Tibial nerve (tissue), 4 donors: ENCODE data around the gene STX8. TPM values are rescaled to one million over a fixed set of nuclear protein-coding genes. Genes with fewer than 3 reads are reported as not detected.

Experiments used
- DNase-seq, 2 donors: peaks; one replicate each; pipeline ENCODE4 v3.0.0-alpha.2; 2019; ENCODE audit warnings: low spot score in 2 of 2
- H3K27ac ChIP-seq, 4 donors: fragments of 200-600 bp; sonication (generic) in 3 of 4; one replicate each; pipeline ENCODE4 v1.5.1; 2017 to 2019; ENCODE audit warnings: mild to moderate bottlenecking in 1 of 4
- H3K27me3 ChIP-seq, 2 donors: fragments of 200-600 bp; sonication (generic) in 1 of 2; one replicate each; pipeline versions ENCODE4 v1.5.1 to v1.6.0; 2017 to 2019
- H3K36me3 ChIP-seq, 3 donors: fragments of 200-600 bp; sonication (generic); one replicate each; pipeline ENCODE4 v1.5.1; 2018 to 2019
- H3K4me1 ChIP-seq, 4 donors: fragments of 200-600 bp; sonication (generic) in 3 of 4; one replicate each; pipeline ENCODE4 v1.5.1; 2017 to 2019
- H3K4me3 ChIP-seq, 4 donors: fragments of 200-600 bp; sonication (generic) in 3 of 4; one replicate each; pipeline ENCODE4 v1.5.1; 2017 to 2019; ENCODE audit warnings: mild to moderate bottlenecking in 1 of 4, moderate library complexity in 1 of 4
- H3K9me3 ChIP-seq, 4 donors: fragments of 200-600 bp; sonication (generic) in 3 of 4; one replicate each; pipeline ENCODE4 v1.5.1; 2017 to 2019
- CTCF ChIP-seq, 5 experiments: fragments of 200-600 bp in 3 of 5; fragments of 450-650 bp in 2 of 5; sonication (generic) in 3 of 5; IDR thresholded peaks; one replicate each; pipeline ENCODE4 v1.5.1; 2016 to 2019; ENCODE audit warnings: antibody characterized with exemption in 5 of 5, mild to moderate bottlenecking in 3 of 5, moderate library complexity in 2 of 5
- EP300 ChIP-seq, 2 donors: sonication (generic); formaldehyde crosslinking; IDR thresholded peaks; one replicate each; pipeline ENCODE4 v1.6.1; 2017; ENCODE audit warnings: antibody characterized with exemption in 2 of 2, mild to moderate bottlenecking in 1 of 2
- POLR2A ChIP-seq, 2 donors: fragments of 450-650 bp; IDR thresholded peaks; one replicate each; pipeline ENCODE4 v1.6.1; 2017; ENCODE audit warnings: antibody characterized with exemption in 2 of 2, mild to moderate bottlenecking in 2 of 2, moderate library complexity in 2 of 2
- WGBS, 2 donors: methylation state at CpG; one replicate each; pipeline ENCODE4 v1.1.5; 2018; 5-methylcytosine and 5-hydroxymethylcytosine counted together
- total RNA-seq, 4 donors: library from RNA; depleted of rRNA; stranded (reverse); fragments of >200 nt; gene quantifications; one replicate each; pipeline ENCODE4 v1.1.0, GENCODE V29; 2016

Gene STX8
- total RNA-seq, 4 donors from 2014 or later: 57.7 to 97.2 (median 69.1) TPM

GRCh38 chr17:9468937-9469336, 106.7 kb downstream of the STX8 start:
- no peaks in the 10 kb centered on the region for H3K27me3 ChIP-seq
- 84 to 89% methylated on average over 4 of the region's 4 CpGs for WGBS, 2 donors
- H3K4me3 ChIP-seq: no peak overlapping the region
- H3K4me1 ChIP-seq: peaks cover 0 to 31% (median 3%) of the 10 kb centered on the region in 4 donors
- H3K36me3 ChIP-seq: no peaks in the 10 kb centered on the region
- TF ChIP-seq EP300 (IDR thresholded peaks at IDR 0.05): no peak
- TF ChIP-seq CTCF (IDR thresholded peaks at IDR 0.05): no peak
- TF ChIP-seq POLR2A (IDR thresholded peaks at IDR 0.05): no peak
- DNase-seq: no peak
- H3K9me3 ChIP-seq: no peaks in the 10 kb centered on the region
- H3K27ac ChIP-seq: no peak overlapping the region

GRCh38 chr17:9468532-9468931, 107.1 kb downstream of the STX8 start:
- no peaks in the 10 kb centered on the region for H3K27me3 ChIP-seq
- H3K27ac ChIP-seq: no peak overlapping the region
- 90 to 91% methylated on average over 10 of the region's 10 CpGs for WGBS, 2 donors
- no peaks in the 10 kb centered on the region for H3K36me3 ChIP-seq
- peaks cover 0 to 31% (median 3%) of the 10 kb centered on the region in 4 donors for H3K4me1 ChIP-seq
- no peak for DNase-seq
- TF ChIP-seq EP300 (IDR thresholded peaks at IDR 0.05): no peak
- no peak for TF ChIP-seq CTCF (IDR thresholded peaks at IDR 0.05)
- no peak for TF ChIP-seq POLR2A (IDR thresholded peaks at IDR 0.05)
- no peak overlapping the region for H3K4me3 ChIP-seq
- H3K9me3 ChIP-seq: no peaks in the 10 kb centered on the region

GRCh38 chr17:9467518-9467917, 108.1 kb downstream of the STX8 start:
- H3K4me3 ChIP-seq: no peak overlapping the region
- H3K9me3 ChIP-seq: no peaks in the 10 kb centered on the region
- TF ChIP-seq EP300 (IDR thresholded peaks at IDR 0.05): no peak
- TF ChIP-seq CTCF (IDR thresholded peaks at IDR 0.05): no peak
- no peak for TF ChIP-seq POLR2A (IDR thresholded peaks at IDR 0.05)
- no peak overlapping the region for H3K27ac ChIP-seq
- H3K27me3 ChIP-seq: no peaks in the 10 kb centered on the region
- H3K4me1 ChIP-seq: peaks cover 0 to 27% (median 3%) of the 10 kb centered on the region in 4 donors
- DNase-seq: no peak
- no peaks in the 10 kb centered on the region for H3K36me3 ChIP-seq
- WGBS, 2 donors: 62 to 66% methylated on average over 5 of the region's 5 CpGs

GRCh38 chr17:9465210-9465921, 110.3 kb downstream of the STX8 start:
- Histone ChIP-seq H3K4me1 (peaks cover 0 to 12% (median 3%) of the 10 kb centered on the region in 4 donors), H3K36me3 (no peaks in the 10 kb centered on the region), H3K4me3 (no peak overlapping the region), H3K27me3 (no peaks in the 10 kb centered on the region), H3K27ac (no peak overlapping the region), H3K9me3 (no peaks in the 10 kb centered on the region)
- TF ChIP-seq CTCF (IDR thresholded peaks at IDR 0.05) (no peak), POLR2A (IDR thresholded peaks at IDR 0.05) (no peak), EP300 (IDR thresholded peaks at IDR 0.05) (no peak)
- DNase-seq: no peak
- 73 to 80% methylated on average over 16 of the region's 16 CpGs for WGBS, 2 donors

- TF ChIP-seq EP300 (IDR thresholded peaks at IDR 0.05) (no peak), POLR2A (IDR thresholded peaks at IDR 0.05) (no peak), CTCF (IDR thresholded peaks at IDR 0.05) (no peak)
- Histone ChIP-seq H3K27ac (no peak overlapping the region), H3K36me3 (no peaks in the 10 kb centered on the region), H3K27me3 (no peaks in the 10 kb centered on the region), H3K4me3 (no peak overlapping the region), H3K9me3 (peaks cover 0 to 10% (median 0%) of the 10 kb centered on the region in 4 donors), H3K4me1 (peaks cover 0 to 13% (median 0%) of the 10 kb centered on the region in 4 donors)
- 72 to 79% methylated on average over 6 of the region's 6 CpGs for WGBS, 2 donors
- no peak for DNase-seq
These were observed 118.6 kb downstream of the STX8 start for GRCh38 chr17:9457005-9457404.
